Peyer's patch (tissue), 4 donors: Measurements from ENCODE around the gene SNIP1.
"Not testable (repeated sequence)": the region's sequence is repeated elsewhere in the genome, so short reads cannot be mapped to it uniquely, and the experiment has no call there.

Source experiments
- POLR2A ChIP-seq, 2 donors: fragments of 450-650 bp; IDR thresholded peaks; one replicate each; pipeline ENCODE4 v1.5.1; 2017; ENCODE audit warnings: antibody characterized with exemption in 2 of 2, mild to moderate bottlenecking in 2 of 2, moderate library complexity in 2 of 2
- TF ChIP-seq, protein P1 (sequence below), 6 experiments: fragments of 450-650 bp in 4 of 6; fragments of 200-600 bp in 2 of 6; sonication (generic) in 1 of 6; IDR thresholded peaks; one replicate each; pipeline ENCODE4 v1.5.1; 2017 to 2019; ENCODE audit warnings: antibody characterized with exemption in 6 of 6, mild to moderate bottlenecking in 3 of 6, moderate library complexity in 1 of 6

DNA sequence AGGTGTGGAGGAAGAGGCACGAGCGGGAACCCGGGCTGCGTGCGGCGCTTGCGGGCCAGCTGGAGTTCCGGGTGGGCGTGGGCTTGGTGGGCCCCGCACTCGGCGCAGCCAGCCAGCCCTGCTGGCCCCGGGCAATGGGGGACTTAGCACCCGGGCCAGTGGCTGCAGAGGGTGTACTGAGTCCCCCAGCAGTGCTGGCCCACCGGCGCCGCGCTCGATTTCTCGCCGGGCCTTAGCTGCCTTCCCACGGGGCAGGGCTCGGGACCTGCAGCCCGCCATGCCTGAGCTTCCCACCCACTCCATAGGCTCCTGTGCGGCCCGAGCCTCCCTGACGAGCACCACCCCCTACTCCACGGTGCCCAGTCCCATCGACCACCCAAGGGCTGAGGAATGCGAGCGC lies 35.9 kb downstream of the SNIP1 start:
- TF ChIP-seq, protein P1, sequence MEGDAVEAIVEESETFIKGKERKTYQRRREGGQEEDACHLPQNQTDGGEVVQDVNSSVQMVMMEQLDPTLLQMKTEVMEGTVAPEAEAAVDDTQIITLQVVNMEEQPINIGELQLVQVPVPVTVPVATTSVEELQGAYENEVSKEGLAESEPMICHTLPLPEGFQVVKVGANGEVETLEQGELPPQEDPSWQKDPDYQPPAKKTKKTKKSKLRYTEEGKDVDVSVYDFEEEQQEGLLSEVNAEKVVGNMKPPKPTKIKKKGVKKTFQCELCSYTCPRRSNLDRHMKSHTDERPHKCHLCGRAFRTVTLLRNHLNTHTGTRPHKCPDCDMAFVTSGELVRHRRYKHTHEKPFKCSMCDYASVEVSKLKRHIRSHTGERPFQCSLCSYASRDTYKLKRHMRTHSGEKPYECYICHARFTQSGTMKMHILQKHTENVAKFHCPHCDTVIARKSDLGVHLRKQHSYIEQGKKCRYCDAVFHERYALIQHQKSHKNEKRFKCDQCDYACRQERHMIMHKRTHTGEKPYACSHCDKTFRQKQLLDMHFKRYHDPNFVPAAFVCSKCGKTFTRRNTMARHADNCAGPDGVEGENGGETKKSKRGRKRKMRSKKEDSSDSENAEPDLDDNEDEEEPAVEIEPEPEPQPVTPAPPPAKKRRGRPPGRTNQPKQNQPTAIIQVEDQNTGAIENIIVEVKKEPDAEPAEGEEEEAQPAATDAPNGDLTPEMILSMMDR (IDR thresholded peaks at IDR 0.05), result not testable (repeated sequence)
- not testable (repeated sequence) for TF ChIP-seq POLR2A (IDR thresholded peaks at IDR 0.05)
